Trophoblast cell (in vitro differentiated cells and primary cell): ENCODE results near the gene PPARD.

ENCODE experiments used
- DNase-seq, 2 donors: peaks; one replicate each; pipeline ENCODE4 v3.0.0-alpha.2; 2016
- H2AFZ ChIP-seq: 2 replicates; pipeline ENCODE4 v1.6.1; 2013; ENCODE audit warnings: low read length, moderate library complexity, mild to moderate bottlenecking; ENCODE audit not compliant: insufficient read depth, poor library complexity
- H2AK5ac ChIP-seq: 2 replicates; pipeline ENCODE4 v1.6.1; 2013; ENCODE audit warnings: mild to moderate bottlenecking, low read length
- H2BK120ac ChIP-seq: 2 replicates; pipeline ENCODE4 v1.6.1; 2013; ENCODE audit warnings: low read length, mild to moderate bottlenecking, moderate library complexity; ENCODE audit not compliant: insufficient read depth, poor library complexity
- H2BK12ac ChIP-seq: 2 replicates; pipeline ENCODE4 v1.6.1; 2013; ENCODE audit warnings: mild to moderate bottlenecking, low read length, moderate library complexity
- H2BK5ac ChIP-seq: 2 replicates; pipeline ENCODE4 v1.6.1; 2013; ENCODE audit warnings: low read length, low read depth, moderate library complexity, mild to moderate bottlenecking; ENCODE audit not compliant: poor library complexity
- H3K14ac ChIP-seq: 2 replicates; pipeline ENCODE4 v1.6.1; 2013; ENCODE audit warnings: mild to moderate bottlenecking, low read length
- H3K18ac ChIP-seq: 2 replicates; pipeline ENCODE4 v1.6.1; 2013; ENCODE audit warnings: mild to moderate bottlenecking, low read length
- H3K23ac ChIP-seq: 2 replicates; pipeline ENCODE4 v1.6.1; 2013; ENCODE audit warnings: low read length
- H3K27ac ChIP-seq: 2 replicates; pipeline ENCODE4 v1.5.1; 2013; ENCODE audit warnings: low read depth, mild to moderate bottlenecking, inconsistent platforms, low read length, moderate library complexity
- H3K27me3 ChIP-seq: 2 replicates; pipeline ENCODE4 v1.6.1; 2013; ENCODE audit warnings: inconsistent platforms, mild to moderate bottlenecking, low read length, moderate library complexity; ENCODE audit not compliant: insufficient read depth
- H3K36me3 ChIP-seq, 2 experiments: 1 replicate in 1 of 2; 2 replicates in 1 of 2; pipeline ENCODE4 v1.6.1; 2013; ENCODE audit warnings: low read length in 2 of 2, mild to moderate bottlenecking in 2 of 2, moderate library complexity in 1 of 2; ENCODE audit not compliant: insufficient read depth in 2 of 2, control insufficient read depth in 1 of 2
- H3K4ac ChIP-seq: 2 replicates; pipeline ENCODE4 v1.6.1; 2013; ENCODE audit warnings: low read depth, mild to moderate bottlenecking, low read length, moderate library complexity
- H3K4me1 ChIP-seq, 2 experiments: 1 replicate in 1 of 2; 2 replicates in 1 of 2; pipeline ENCODE4 v1.6.1; 2013; ENCODE audit warnings: low read length in 2 of 2, mild to moderate bottlenecking in 2 of 2, moderate library complexity in 1 of 2; ENCODE audit not compliant: insufficient read depth in 2 of 2, control insufficient read depth in 1 of 2
- H3K4me2 ChIP-seq: 2 replicates; pipeline ENCODE4 v1.6.1; 2013; ENCODE audit warnings: inconsistent platforms, mild to moderate bottlenecking, low read length, moderate library complexity
- H3K4me3 ChIP-seq: 2 replicates; pipeline ENCODE4 v1.5.1; 2013; ENCODE audit warnings: mild to moderate bottlenecking, low read depth, low read length, inconsistent platforms
- H3K79me1 ChIP-seq: one replicate; pipeline ENCODE4 v1.6.1; 2013; ENCODE audit warnings: low read length
- H3K79me2 ChIP-seq: 2 replicates; pipeline ENCODE4 v1.6.1; 2013; ENCODE audit warnings: low read length, mild to moderate bottlenecking; ENCODE audit not compliant: control insufficient read depth, insufficient read depth, poor library complexity
- H3K9ac ChIP-seq: 2 replicates; pipeline ENCODE4 v1.6.1; 2013; ENCODE audit warnings: mild to moderate bottlenecking, low read length
- H3K9me3 ChIP-seq: 2 replicates; pipeline ENCODE4 v1.6.1; 2013; ENCODE audit warnings: low read depth, mild to moderate bottlenecking, control low read depth, inconsistent platforms, low read length; ENCODE audit not compliant: insufficient read depth
- H4K12ac ChIP-seq: 2 replicates; pipeline ENCODE4 v1.6.1; 2013; ENCODE audit warnings: low read depth, mild to moderate bottlenecking, low read length, moderate library complexity
- H4K8ac ChIP-seq: 2 replicates; pipeline ENCODE4 v1.6.1; 2013; ENCODE audit warnings: low read depth, mild to moderate bottlenecking, low read length, moderate library complexity
- H4K91ac ChIP-seq: one replicate; pipeline ENCODE4 v1.6.1; 2013; ENCODE audit warnings: low read depth, mild to moderate bottlenecking, low read length, moderate library complexity
- WGBS: extraction: QIAGEN DNeasy Blood & Tissue Kit; methylation state at CpG from one replicate; pipeline ENCODE4 v1.1.7; 2013; ENCODE audit warnings: missing lambda C conversion rate; ENCODE audit not compliant: insufficient read length, insufficient coverage; ENCODE audit errors: extremely low coverage; 5-methylcytosine and 5-hydroxymethylcytosine counted together

Gene PPARD

DNA sequence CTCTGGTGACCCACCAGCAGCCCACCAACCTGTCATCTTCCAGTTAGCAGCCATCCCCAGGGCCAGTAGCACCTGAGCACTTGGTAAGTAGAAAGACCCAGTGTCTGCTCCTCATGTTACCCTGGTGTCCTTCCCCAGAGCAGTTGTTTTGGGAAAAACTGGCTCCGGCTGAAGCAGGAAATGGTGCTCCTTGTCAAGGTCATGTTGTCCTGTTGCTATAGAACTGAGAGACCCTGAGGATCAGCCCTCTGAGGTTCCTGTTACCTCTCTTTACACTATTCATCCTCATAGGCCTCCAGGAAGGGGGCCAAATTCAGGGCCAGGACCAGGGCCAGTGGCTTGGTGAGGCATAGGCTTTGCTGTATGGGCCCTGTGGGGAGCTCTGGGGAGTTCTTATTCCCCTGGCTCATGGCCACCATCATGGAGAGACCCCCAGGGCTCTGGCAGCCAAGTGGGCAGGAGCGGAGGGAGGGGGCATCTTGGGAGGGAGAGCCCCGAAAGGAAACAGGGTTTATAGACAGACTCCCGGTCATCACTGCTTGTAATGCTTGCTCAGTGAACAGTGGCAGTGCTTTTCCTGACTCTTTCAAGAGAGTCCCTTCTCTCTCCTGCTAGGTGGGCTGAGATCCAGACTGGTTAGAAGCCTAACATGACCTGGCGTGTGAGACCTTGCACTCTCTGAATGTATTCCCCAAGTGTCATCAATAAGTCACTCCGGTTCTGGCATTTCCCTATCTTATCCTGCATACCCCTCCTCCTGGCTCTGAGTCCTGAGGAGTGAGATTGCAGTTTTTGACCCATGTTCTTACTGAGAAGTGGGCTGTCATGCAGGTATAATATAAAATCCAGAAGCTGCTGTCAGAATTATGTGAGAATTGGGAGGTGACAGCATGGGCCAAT, 50.7 kb downstream of the PPARD start:
- no CpG with 5 or more reads among the region's 6 CpGs for WGBS
- H4K91ac ChIP-seq: no peak overlapping the region
- H2BK5ac ChIP-seq: no peak overlapping the region
- H3K23ac ChIP-seq: no peak overlapping the region
- H3K79me1 ChIP-seq: no peaks in the 10 kb centered on the region
- no peak overlapping the region for H2AK5ac ChIP-seq
- no peak overlapping the region for H3K4me2 ChIP-seq
- no peak overlapping the region for H2AFZ ChIP-seq
- H3K9me3 ChIP-seq: peaks cover 2% of the 10 kb centered on the region
- H3K36me3 ChIP-seq: peaks cover 0 to 4% of the 10 kb centered on the region in 2 experiments
- no peak overlapping the region for H3K27ac ChIP-seq
- no peak overlapping the region for H2BK120ac ChIP-seq
- no peaks in the 10 kb centered on the region for H3K27me3 ChIP-seq
- no peak for DNase-seq
- H4K8ac ChIP-seq: no peak overlapping the region
- no peak overlapping the region for H2BK12ac ChIP-seq
- no peak overlapping the region for H3K4ac ChIP-seq
- no peaks in the 10 kb centered on the region for H3K79me2 ChIP-seq
- no peak overlapping the region for H3K4me3 ChIP-seq
- H3K14ac ChIP-seq: no peak overlapping the region
- H3K18ac ChIP-seq: no peak overlapping the region
- no peak overlapping the region for H3K9ac ChIP-seq
- H4K12ac ChIP-seq: no peak overlapping the region
- peaks cover 0 to 2% of the 10 kb centered on the region in 2 experiments for H3K4me1 ChIP-seq

DNA sequence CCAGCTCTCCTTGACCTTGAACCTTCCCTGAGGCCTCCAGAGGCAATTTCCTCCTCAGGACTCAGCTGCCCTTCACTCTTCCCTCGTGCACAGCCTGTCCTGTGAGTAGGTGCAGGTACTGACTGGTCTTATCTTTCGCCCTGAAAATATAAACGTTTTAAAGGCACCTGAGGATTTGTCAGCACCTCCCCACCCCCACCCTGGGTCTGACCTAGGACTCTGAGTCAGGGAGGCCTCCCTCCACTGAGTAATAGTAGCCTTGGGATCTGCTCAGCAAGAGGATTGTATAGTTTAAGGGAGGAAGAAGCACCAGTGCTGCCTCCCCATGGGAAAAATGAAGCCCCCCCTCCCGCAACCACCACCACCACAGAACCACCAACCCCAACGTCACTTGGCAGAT, 54.6 kb downstream of the PPARD start:
- no peaks in the 10 kb centered on the region for H3K9me3 ChIP-seq
- no peak overlapping the region for H4K8ac ChIP-seq
- no peaks in the 10 kb centered on the region for H3K27me3 ChIP-seq
- WGBS: no CpG with 5 or more reads among the region's 5 CpGs
- H4K12ac ChIP-seq: no peak overlapping the region
- H2BK120ac ChIP-seq: no peak overlapping the region
- H3K79me2 ChIP-seq: peaks cover 3% of the 10 kb centered on the region
- no peak overlapping the region for H3K18ac ChIP-seq
- H2BK5ac ChIP-seq: no peak overlapping the region
- H3K14ac ChIP-seq: no peak overlapping the region
- H3K4me3 ChIP-seq: no peak overlapping the region
- H2AK5ac ChIP-seq: no peak overlapping the region
- H3K4me1 ChIP-seq: peaks cover 3 to 7% of the 10 kb centered on the region in 2 experiments
- no peak overlapping the region for H4K91ac ChIP-seq
- H3K27ac ChIP-seq: no peak overlapping the region
- H3K4ac ChIP-seq: no peak overlapping the region
- no peak overlapping the region for H3K9ac ChIP-seq
- peaks cover 0 to 4% of the 10 kb centered on the region in 2 experiments for H3K36me3 ChIP-seq
- H3K23ac ChIP-seq: no peak overlapping the region
- H3K4me2 ChIP-seq: no peak overlapping the region
- peaks cover 5% of the 10 kb centered on the region for H3K79me1 ChIP-seq
- DNase-seq: no peak
- no peak overlapping the region for H2AFZ ChIP-seq
- H2BK12ac ChIP-seq: no peak overlapping the region

GRCh38 chr6:35397806-35398418, 55.6 kb downstream of the PPARD start:
- Histone ChIP-seq H3K23ac (no peak overlapping the region), H2BK5ac (no peak overlapping the region), H2AFZ (no peak overlapping the region), H3K36me3 (peaks cover 0 to 2% of the 10 kb centered on the region in 2 experiments), H3K4me2 (no peak overlapping the region), H3K9ac (no peak overlapping the region), H2BK12ac (no peak overlapping the region), H3K79me2 (peaks cover 3% of the 10 kb centered on the region), H2BK120ac (no peak overlapping the region), H2AK5ac (no peak overlapping the region), H3K18ac (no peak overlapping the region), H3K4ac (no peak overlapping the region), H3K27me3 (no peaks in the 10 kb centered on the region), H3K4me1 (peaks cover 11 to 14% of the 10 kb centered on the region in 2 experiments), H3K27ac (no peak overlapping the region), H4K12ac (no peak overlapping the region), H3K4me3 (no peak overlapping the region), H4K8ac (no peak overlapping the region), H4K91ac (no peak overlapping the region), H3K14ac (no peak overlapping the region), H3K79me1 (peaks cover 7% of the 10 kb centered on the region), H3K9me3 (no peaks in the 10 kb centered on the region)
- no peak for DNase-seq
- WGBS: no CpG with 5 or more reads among the region's 5 CpGs

GRCh38 chr6:35398526-35398925, 56.2 kb downstream of the PPARD start:
- peaks cover 3% of the 10 kb centered on the region for H3K79me2 ChIP-seq
- H3K9me3 ChIP-seq: no peaks in the 10 kb centered on the region
- H2BK120ac ChIP-seq: no peak overlapping the region
- H2AK5ac ChIP-seq: no peak overlapping the region
- peaks cover 7% of the 10 kb centered on the region for H3K79me1 ChIP-seq
- no peak overlapping the region for H4K8ac ChIP-seq
- H3K9ac ChIP-seq: no peak overlapping the region
- H3K27me3 ChIP-seq: no peaks in the 10 kb centered on the region
- no peak overlapping the region for H2BK12ac ChIP-seq
- no CpG with 5 or more reads among the region's 8 CpGs for WGBS
- H3K27ac ChIP-seq: no peak overlapping the region
- no peak overlapping the region for H2AFZ ChIP-seq
- no peak overlapping the region for H4K12ac ChIP-seq
- H3K4me1 ChIP-seq: peaks cover 12 to 15% of the 10 kb centered on the region in 2 experiments
- no peak overlapping the region for H3K4ac ChIP-seq
- no peak overlapping the region for H3K4me3 ChIP-seq
- DNase-seq: no peak
- H3K23ac ChIP-seq: no peak overlapping the region
- no peak overlapping the region for H2BK5ac ChIP-seq
- no peak overlapping the region for H3K14ac ChIP-seq
- H4K91ac ChIP-seq: no peak overlapping the region
- no peak overlapping the region for H3K4me2 ChIP-seq
- no peak overlapping the region for H3K18ac ChIP-seq
- H3K36me3 ChIP-seq: peaks cover 0 to 2% of the 10 kb centered on the region in 2 experiments
